GM19025 (cell line): ENCODE measurements around the gene MAP3K7CL.

Experiments
- ATAC-seq: cut with Tn5 transposase; IDR thresholded peaks from one replicate; pipeline ENCODE4 v1.9.1; 2021; ENCODE audit warnings: mild to moderate bottlenecking, low read depth, moderate library complexity; ENCODE audit not compliant: unreplicated experiment

The MAP3K7CL gene

DNA sequence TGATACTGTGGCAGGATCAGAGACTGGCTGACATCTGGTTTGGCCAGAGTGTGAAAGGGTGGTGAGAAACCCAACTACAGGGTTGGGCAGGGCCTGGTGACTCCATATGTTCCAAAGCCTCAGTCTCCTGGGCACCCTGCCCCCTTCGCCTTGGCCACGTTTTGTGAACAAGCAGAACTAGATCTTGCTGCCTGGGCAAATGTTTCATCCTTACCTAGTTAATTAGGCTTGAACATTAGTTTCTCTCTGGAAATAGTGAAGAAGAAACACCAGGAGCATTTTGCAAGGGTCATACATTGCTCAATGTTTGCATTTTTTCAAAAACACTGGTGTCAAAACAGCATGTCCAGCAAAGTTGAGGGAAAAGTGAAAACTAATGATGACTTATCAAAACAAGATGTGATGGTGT lies 60.5 kb downstream of the MAP3K7CL start:
- ATAC-seq, result no peak

- no peak for ATAC-seq
These were observed 62.6 kb downstream of the MAP3K7CL start for GRCh38 chr21:29193072-29193471.

GRCh38 chr21:29193901-29194300 lies 63.5 kb downstream of the MAP3K7CL start:
- no peak for ATAC-seq

DNA sequence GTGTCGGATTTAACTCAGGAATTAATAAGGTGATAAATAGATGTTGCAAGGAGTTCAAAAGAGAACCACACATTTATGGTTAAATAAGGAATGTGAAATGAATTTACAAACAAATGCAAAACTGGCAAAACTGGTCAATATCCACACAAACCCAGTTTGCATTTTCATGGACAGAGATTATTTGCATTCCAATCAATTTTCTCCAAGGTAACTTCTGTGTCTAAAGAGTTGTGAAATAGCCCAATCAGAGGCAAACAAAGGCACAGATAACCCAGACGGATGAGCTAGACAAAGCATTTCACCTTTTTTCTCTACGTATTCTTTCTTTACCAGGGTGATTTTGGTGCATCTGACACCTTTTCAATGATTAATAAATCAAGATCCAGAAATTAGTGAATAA lies 63.9 kb downstream of the MAP3K7CL start:
- ATAC-seq, result no peak

GRCh38 chr21:29194847-29195246 lies 64.4 kb downstream of the MAP3K7CL start:
- no peak for ATAC-seq

DNA sequence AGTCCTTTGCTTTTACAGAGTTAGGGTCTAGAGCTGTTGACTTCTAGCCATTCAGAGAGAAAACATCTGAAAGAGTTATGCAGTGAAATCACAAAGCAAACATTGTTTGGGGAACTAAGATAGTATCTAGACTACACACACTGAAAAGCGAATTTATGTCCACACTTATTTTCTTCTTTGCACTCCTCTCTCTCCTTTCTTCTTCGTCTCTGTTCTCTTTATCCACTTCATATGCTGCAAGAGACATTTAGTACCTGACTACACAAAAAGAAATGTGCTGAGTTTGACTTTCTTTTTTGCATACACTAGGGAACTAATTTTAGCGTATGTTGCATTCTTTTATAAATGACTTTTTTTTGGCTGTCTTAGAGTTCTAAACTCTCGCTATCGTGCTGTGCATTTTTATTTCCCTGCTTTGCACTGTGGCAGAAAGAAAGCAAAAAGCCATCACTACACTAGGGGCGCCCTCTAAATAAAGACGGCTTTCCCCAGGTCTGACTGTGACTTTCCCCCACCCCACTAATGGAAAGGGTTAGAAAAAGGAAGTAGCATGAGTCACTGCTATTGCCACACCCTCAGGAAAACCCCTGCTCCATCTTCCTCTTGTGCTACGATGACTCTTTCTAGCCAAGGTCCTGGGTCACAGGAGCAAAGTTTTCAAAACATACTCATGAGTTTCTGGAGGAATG lies 65.7 kb downstream of the MAP3K7CL start:
- ATAC-seq, result peak; percentile 95

GRCh38 chr21:29196670-29197191 lies 66.3 kb downstream of the MAP3K7CL start:
- peak; percentile 15 for ATAC-seq

DNA sequence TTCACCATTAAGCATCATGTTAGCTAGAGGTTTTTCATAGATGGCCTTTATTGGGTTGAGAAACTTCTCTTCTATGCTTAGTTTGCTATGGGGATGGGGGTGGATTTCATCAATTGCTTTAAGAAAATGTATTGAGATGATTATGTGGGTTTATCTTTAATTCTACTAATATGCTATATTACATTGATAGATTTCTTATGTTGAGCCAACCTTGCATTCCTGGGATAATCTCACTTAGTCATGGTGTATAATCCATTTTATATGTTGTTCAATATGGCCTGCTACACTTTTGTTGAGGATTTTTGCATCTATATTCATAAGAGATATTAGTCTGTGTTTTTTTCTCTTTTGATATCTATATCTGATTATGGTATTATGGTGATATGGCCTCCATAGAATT lies 70.7 kb downstream of the MAP3K7CL start:
- no peak for ATAC-seq

DNA sequence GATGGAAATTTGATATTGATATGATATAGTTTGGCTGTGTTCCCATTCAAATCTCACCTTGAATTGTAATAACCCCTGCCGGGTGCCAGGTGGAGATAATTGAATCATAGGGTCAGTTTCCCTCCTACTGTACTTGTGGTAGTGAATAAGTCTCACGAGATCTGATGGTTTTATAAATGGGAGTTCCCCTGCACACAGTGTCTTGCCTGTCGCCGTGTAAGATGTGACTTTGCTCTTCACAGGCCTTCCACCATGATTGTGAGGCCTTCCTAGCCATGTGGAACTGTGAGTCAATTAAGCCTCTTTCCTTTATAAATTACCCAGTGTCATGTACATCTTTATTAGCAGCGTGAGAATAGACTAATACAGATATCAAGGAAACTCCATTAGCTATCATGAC lies 74.6 kb downstream of the MAP3K7CL start:
- no peak for ATAC-seq

DNA sequence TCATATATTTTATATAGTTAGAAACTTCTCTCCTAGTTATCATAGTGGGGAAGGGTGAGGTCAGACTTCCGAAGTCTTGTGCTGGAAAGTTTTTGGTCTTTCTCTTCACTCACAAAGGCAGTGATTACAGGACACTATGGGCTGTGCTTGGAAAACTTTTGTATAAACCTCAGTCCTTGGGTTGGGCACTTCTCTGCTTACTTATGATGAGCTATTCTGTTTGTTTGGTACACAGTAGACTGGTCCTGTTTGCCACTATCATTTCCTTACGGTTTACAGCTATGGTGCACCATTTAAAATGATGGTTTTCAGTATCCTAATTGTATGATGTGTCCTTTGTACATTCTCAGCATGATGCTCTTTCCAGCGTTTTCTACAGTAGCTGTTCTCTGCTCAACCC lies 75.5 kb downstream of the MAP3K7CL start:
- no peak for ATAC-seq

- ATAC-seq, result no peak
These were observed 76.0 kb downstream of the MAP3K7CL start for GRCh38 chr21:29206445-29206844.

GRCh38 chr21:29207201-29207600 lies 76.8 kb downstream of the MAP3K7CL start:
- ATAC-seq, result no peak

DNA sequence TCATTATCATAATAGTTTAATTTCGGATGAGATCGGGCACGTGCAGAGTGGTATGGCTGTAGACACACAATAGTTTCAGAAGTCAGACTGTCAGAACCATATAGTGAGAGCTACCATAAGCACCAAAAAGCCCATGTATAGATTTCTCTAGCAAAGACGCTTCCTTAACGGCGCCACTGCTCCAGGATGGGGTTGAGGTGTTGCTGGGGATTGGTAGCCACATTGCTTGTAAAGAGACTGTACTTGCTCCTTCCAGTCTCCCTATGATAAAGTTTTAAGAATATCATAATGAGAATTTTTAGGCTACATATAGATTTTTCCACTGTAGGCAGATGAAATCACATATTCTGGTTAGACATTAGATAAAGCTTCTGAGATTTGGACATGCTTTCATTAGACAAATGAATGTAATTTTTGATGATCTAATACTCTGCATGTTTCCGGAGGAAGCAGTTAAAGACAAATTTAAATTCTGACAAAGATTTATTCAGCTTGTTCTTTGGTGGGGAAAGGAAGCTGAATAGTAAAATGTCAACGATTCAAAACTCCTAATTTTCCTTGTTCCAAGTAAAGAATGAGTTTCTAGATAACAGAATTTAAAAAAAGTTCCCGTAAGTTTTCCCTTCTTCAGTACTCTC lies 77.7 kb downstream of the MAP3K7CL start:
- ATAC-seq, result no peak

DNA sequence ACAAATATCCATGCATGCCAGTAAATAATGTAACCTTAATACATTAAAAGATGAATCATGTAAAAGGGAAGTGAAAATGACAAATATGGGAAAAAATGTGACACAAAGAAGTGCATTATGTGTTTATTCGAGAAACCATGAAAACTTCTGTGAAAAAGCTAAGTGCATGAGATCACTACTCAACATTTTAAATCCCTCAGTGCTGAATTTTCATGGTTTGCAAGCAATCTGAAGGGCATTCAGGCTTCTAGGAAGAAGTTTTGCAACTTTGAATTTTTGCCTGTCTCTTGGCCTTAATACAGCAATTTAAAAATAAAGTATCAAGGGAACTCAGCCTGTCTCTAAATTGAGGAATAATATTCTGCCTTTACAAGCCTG lies 78.2 kb downstream of the MAP3K7CL start:
- no peak for ATAC-seq

DNA sequence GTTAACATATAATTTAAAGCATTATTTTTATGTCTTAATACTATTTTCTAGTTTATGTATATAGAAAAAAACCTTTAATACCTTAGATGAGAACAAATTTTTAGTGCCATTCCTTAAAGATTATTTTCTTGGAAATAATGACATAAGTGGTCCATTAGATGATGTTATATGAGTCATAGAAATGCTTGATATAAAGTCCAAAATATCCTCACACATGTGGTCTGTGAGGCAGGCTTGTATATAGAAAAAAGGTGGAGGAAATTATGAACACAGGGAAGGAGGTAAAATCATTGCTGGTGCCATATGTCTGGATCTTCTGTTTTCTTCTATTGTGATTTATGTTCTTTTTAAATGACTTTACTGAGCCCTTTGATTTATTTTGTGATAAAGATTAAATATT lies 79.3 kb downstream of the MAP3K7CL start:
- ATAC-seq, result no peak

DNA sequence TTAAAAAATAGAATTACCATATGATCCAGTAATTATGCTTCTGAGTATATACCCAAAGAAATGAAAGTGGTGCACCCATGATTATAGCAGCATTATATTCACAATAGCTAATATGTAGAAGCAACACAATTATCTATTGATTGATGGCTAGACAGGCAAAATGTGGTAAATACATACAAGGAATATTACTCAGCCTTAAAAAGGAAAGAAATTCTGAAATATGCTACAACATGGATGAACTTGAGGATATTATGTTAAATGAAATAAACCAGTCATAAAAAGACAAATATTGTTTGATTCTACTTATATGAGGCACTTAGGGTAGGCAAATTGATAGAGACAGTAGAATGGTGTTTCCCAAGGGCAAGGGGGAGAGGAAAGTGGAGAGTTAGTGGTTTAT lies 80.8 kb downstream of the MAP3K7CL start:
- ATAC-seq, result no peak

DNA sequence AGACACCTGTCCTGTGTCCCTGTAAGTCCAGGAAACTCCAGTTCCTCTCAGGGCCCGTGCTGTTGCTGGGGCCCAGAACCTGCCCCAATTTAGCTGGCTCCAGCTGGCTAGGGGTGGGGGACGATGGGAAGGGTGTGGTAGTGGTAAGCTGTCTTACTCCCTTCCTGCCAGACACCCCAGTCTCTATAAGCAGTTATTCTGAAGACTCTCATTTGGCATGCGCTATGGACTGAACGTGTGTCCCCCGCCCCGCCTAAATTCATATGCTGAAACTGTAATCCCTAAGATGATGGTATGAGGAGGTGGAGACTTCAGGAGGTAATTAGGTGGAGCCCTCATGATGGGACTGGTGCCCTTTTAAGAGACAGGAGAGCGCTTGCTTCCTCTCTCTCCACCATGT lies 82.0 kb downstream of the MAP3K7CL start:
- no peak for ATAC-seq

DNA sequence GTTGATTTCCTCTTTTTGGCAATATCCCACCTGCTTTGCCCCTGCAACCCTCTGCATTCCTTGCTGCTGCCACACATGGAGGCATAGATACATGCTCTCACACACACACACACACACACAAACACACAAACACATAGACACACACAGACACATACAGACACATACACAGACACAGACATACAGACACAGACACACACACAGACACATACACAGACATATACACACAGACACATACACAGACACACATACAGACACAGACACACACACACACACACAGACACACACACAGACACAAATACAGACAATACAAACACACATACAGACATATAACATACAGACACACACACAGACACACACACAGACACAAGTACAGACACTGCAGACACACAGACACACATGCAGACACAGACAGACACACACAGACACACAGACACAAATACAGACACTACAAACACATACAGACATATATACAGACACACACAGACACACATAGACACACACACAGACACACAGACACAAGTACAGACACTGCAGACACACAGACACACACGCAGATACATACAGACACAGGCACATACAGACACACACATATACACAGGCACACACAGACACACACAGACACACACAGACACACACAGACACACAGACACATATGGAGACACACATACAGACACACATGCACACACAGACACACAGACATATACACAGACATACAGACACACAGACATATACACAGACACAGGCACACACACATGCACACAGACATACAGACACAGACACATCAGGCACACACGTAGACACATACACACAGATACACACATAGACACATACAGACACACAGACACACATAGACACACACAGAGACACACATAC lies 83.3 kb downstream of the MAP3K7CL start:
- no peak for ATAC-seq

DNA sequence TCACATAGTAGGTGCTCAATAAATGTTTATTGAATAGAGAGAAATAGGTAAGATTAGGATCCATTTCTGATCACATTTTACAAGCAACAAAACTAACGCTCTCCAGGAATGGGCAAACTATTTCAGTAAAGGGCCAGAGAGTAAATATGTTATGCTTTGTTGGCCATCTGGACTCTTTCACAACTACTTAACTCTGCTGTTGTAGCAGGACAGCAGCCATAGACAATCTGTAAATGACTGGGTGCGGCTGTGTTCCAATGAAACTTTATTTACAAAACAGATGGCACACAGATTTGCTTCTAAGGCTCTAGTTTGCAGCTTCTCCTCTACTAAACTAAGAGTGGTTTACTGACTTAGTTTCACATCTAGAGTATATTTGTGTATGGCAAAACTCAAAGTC lies 85.3 kb downstream of the MAP3K7CL start:
- no peak for ATAC-seq

DNA sequence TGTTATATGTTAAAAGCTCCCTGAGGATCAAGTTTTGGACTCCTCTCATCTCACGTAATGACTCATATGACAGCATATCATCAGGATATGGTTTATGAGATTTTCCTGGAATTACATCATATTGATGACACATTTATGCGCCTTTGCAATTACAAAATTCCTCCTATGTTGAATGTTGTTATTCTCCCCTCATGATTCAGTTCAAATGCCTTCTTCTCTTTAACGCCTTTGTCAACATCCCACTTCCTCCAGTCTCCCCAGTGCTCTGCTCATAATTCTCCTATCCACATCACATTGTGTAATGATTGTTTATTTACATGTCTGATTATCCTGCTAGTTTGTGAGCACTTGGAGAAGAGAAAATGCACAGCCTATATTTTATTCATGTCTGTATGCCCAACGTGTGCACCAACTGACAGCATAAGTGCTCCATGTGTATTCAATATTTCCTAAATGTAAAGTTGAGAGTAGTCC lies 87.4 kb downstream of the MAP3K7CL start:
- ATAC-seq, result no peak

- no peak for ATAC-seq
These were observed 88.3 kb downstream of the MAP3K7CL start for GRCh38 chr21:29218749-29219148.
